Measurements from ENCODE around the gene ALPL.
"Not testable (repeated sequence)": the region's sequence is repeated elsewhere in the genome, so short reads cannot be mapped to it uniquely, and the experiment has no call there.

ALPL gene

GRCh38 chr1:21507511-21508270 lies 1.5 kb upstream of the ALPL start:
- DNase-seq (ENCODE audit: low read depth in 2 of 2) = no peak

- peak; percentile 5 to 26 for DNase-seq (ENCODE audit: low read depth in 2 of 2)
Measured at GRCh38 chr1:21508580-21509350, 458 bp upstream of the ALPL start.

GRCh38 chr1:21510113-21510493 lies 880 bp downstream of the ALPL start:
- DNase-seq (ENCODE audit: low read depth in 2 of 2) = no peak

GRCh38 chr1:21510885-21511578 lies 1.8 kb downstream of the ALPL start:
- no peak for DNase-seq (ENCODE audit: low read depth in 2 of 2)

GRCh38 chr1:21511579-21512522 lies 2.6 kb downstream of the ALPL start:
- no peak for DNase-seq (ENCODE audit: low read depth in 2 of 2)

- DNase-seq (ENCODE audit: low read depth in 2 of 2) = no peak
Measured at GRCh38 chr1:21514245-21514644, 5.0 kb downstream of the ALPL start.

- no peak for DNase-seq (ENCODE audit: low read depth in 2 of 2)
Measured at GRCh38 chr1:21517161-21517589, 8.0 kb downstream of the ALPL start.

GRCh38 chr1:21517660-21518480 lies 8.6 kb downstream of the ALPL start:
- DNase-seq (ENCODE audit: low read depth in 2 of 2) = no peak

- DNase-seq (ENCODE audit: low read depth in 2 of 2) = no peak
Measured at GRCh38 chr1:21518774-21519455, 9.7 kb downstream of the ALPL start.

- not testable (repeated sequence) for DNase-seq (ENCODE audit: low read depth in 2 of 2)
Measured at GRCh38 chr1:21519486-21520070, 10.4 kb downstream of the ALPL start.

GRCh38 chr1:21520899-21521716 lies 11.9 kb downstream of the ALPL start:
- no peak for DNase-seq (ENCODE audit: low read depth in 2 of 2)

- DNase-seq (ENCODE audit: low read depth in 2 of 2) = no peak
Measured at GRCh38 chr1:21521717-21522060, 12.5 kb downstream of the ALPL start.

GRCh38 chr1:21522525-21523038 lies 13.4 kb downstream of the ALPL start:
- no peak for DNase-seq (ENCODE audit: low read depth in 2 of 2)

- no peak for DNase-seq (ENCODE audit: low read depth in 2 of 2)
Measured at GRCh38 chr1:21523297-21523813, 14.1 kb downstream of the ALPL start.

- no peak for DNase-seq (ENCODE audit: low read depth in 2 of 2)
Measured at GRCh38 chr1:21524220-21524619, 15.0 kb downstream of the ALPL start.

GRCh38 chr1:21524686-21525339 lies 15.6 kb downstream of the ALPL start:
- no peak for DNase-seq (ENCODE audit: low read depth in 2 of 2)

- no peak for DNase-seq (ENCODE audit: low read depth in 2 of 2)
Measured at GRCh38 chr1:21525340-21525717, 16.1 kb downstream of the ALPL start.

- no peak for DNase-seq (ENCODE audit: low read depth in 2 of 2)
Measured at GRCh38 chr1:21526441-21526840, 17.2 kb downstream of the ALPL start.
